Transverse colon (tissue), 4 donors: ENCODE measurements around the gene LAMA3. TPM values are rescaled to one million over a fixed set of nuclear protein-coding genes. Genes with fewer than 3 reads are reported as not detected.

ENCODE experiments used
- DNase-seq: peaks from one replicate; pipeline ENCODE4 v3.0.0-alpha.2; 2019
- H3K27ac ChIP-seq, 4 donors: fragments of 200-600 bp; sonication (generic); 2 replicates each; pipeline ENCODE4 v1.5.1; 2016 to 2018; ENCODE audit warnings: inconsistent platforms in 4 of 4
- H3K27me3 ChIP-seq: fragments of 200-600 bp; sonication (generic); 2 replicates; pipeline ENCODE4 v1.5.1; 2017; ENCODE audit warnings: inconsistent platforms
- H3K36me3 ChIP-seq, 4 donors: fragments of 200-600 bp; sonication (generic); 2 replicates each; pipeline ENCODE4 v1.5.1; 2017 to 2019; ENCODE audit warnings: inconsistent platforms in 4 of 4
- H3K4me1 ChIP-seq, 4 donors: fragments of 200-600 bp; sonication (generic); 2 replicates each; pipeline ENCODE4 v1.5.1; 2017 to 2020; ENCODE audit warnings: inconsistent platforms in 4 of 4
- H3K4me3 ChIP-seq, 4 donors: fragments of 200-600 bp; sonication (generic); 1 replicate in 1 of 4; 2 replicates in 3 of 4; pipeline versions ENCODE4 v1.5.1 to v1.6.1; 2017 to 2019; ENCODE audit warnings: inconsistent platforms in 4 of 4
- H3K9me3 ChIP-seq, 2 donors: fragments of 200-600 bp; sonication (generic); 2 replicates each; pipeline ENCODE4 v1.5.1; 2017 to 2019; ENCODE audit warnings: inconsistent platforms in 2 of 2
- EP300 ChIP-seq: sonication (generic); formaldehyde crosslinking; IDR thresholded peaks from one replicate; pipeline ENCODE4 v1.6.1; 2017; ENCODE audit warnings: antibody characterized with exemption, low read depth
- POLR2A ChIP-seq: fragments of 450-650 bp; IDR thresholded peaks from one replicate; pipeline ENCODE4 v1.6.1; 2016; ENCODE audit warnings: antibody characterized with exemption, mild to moderate bottlenecking, moderate library complexity
- POLR2AphosphoS5 ChIP-seq, 3 donors: sonication (generic); formaldehyde crosslinking; IDR thresholded peaks; one replicate each; pipeline ENCODE4 v1.6.1; 2016; ENCODE audit warnings: antibody characterized with exemption in 3 of 3
- WGBS, 2 donors: methylation state at CpG; one replicate each; pipeline ENCODE4 v1.1.5; 2018; ENCODE audit warnings: low coverage in 1 of 2; 5-methylcytosine and 5-hydroxymethylcytosine counted together
- in situ Hi-C, 4 donors: fragments of 200-750 bp; cut with MboI; loops; one replicate each; pipeline versions ENCODE4 v1.15.0 to v1.15.1; 2017; ENCODE audit warnings: low sequenced_read_pairs in 3 of 4, low pct_ligation_motif_present in 1 of 4, low pct_unique_long_range_greater_than_20kb in 1 of 4
- intact Hi-C: fragments of 100-400 bp; cut with DNase I; formaldehyde crosslinking; loops from one replicate; pipeline ENCODE4 v1.15.1; 2023; ENCODE audit warnings: low total_unique reads
- total RNA-seq, 4 donors: library from RNA; depleted of rRNA; stranded (reverse); fragments of >200 nt; gene quantifications; one replicate each; pipeline ENCODE4 v1.1.0, GENCODE V29; 2016
- TF ChIP-seq, protein P1 (sequence below), 5 experiments: fragments of 200-600 bp in 3 of 5; fragments of 450-650 bp in 2 of 5; sonication (generic) in 3 of 5; IDR thresholded peaks; 1 replicate in 2 of 5; 2 replicates in 3 of 5; pipeline ENCODE4 v1.5.1; 2016 to 2017; ENCODE audit warnings: antibody characterized with exemption in 5 of 5, inconsistent platforms in 3 of 5, mild to moderate bottlenecking in 2 of 5, moderate library complexity in 1 of 5

The LAMA3 gene
- total RNA-seq, 4 donors from 2014 or later, result 17.5 to 71.8 (median 47.4) TPM

GRCh38 chr18:23872701-23873550 lies 183.7 kb downstream of the LAMA3 start:
- Histone ChIP-seq H3K27ac (peak overlapping the region; percentile 78 to 81 (median 78)), H3K36me3 (no peaks in the 10 kb centered on the region), H3K4me1 (peaks cover 5 to 28% (median 24%) of the 10 kb centered on the region in 4 donors), H3K27me3 (no peaks in the 10 kb centered on the region), H3K4me3 (peak overlapping the region in 3 of 4 donors; percentile 23 to 47 (median 35)), H3K9me3 (no peaks in the 10 kb centered on the region)
- WGBS, 2 donors, result 42% methylated on average over 25 of the region's 25 CpGs; no CpG with 5 or more reads in 1 of the 2 donors
- intact Hi-C loops, result no loop called here
- TF ChIP-seq POLR2A, result peak; percentile 95
- peak; percentile 34 for TF ChIP-seq EP300
- peak; percentile 73 to 96 (median 90) for TF ChIP-seq POLR2AphosphoS5 (IDR thresholded peaks at IDR 0.05)
- TF ChIP-seq, protein P1, sequence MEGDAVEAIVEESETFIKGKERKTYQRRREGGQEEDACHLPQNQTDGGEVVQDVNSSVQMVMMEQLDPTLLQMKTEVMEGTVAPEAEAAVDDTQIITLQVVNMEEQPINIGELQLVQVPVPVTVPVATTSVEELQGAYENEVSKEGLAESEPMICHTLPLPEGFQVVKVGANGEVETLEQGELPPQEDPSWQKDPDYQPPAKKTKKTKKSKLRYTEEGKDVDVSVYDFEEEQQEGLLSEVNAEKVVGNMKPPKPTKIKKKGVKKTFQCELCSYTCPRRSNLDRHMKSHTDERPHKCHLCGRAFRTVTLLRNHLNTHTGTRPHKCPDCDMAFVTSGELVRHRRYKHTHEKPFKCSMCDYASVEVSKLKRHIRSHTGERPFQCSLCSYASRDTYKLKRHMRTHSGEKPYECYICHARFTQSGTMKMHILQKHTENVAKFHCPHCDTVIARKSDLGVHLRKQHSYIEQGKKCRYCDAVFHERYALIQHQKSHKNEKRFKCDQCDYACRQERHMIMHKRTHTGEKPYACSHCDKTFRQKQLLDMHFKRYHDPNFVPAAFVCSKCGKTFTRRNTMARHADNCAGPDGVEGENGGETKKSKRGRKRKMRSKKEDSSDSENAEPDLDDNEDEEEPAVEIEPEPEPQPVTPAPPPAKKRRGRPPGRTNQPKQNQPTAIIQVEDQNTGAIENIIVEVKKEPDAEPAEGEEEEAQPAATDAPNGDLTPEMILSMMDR (IDR thresholded peaks at IDR 0.05), result no peak
- peak; percentile 89 for DNase-seq
- in situ Hi-C loops, result no loop called here

DNA sequence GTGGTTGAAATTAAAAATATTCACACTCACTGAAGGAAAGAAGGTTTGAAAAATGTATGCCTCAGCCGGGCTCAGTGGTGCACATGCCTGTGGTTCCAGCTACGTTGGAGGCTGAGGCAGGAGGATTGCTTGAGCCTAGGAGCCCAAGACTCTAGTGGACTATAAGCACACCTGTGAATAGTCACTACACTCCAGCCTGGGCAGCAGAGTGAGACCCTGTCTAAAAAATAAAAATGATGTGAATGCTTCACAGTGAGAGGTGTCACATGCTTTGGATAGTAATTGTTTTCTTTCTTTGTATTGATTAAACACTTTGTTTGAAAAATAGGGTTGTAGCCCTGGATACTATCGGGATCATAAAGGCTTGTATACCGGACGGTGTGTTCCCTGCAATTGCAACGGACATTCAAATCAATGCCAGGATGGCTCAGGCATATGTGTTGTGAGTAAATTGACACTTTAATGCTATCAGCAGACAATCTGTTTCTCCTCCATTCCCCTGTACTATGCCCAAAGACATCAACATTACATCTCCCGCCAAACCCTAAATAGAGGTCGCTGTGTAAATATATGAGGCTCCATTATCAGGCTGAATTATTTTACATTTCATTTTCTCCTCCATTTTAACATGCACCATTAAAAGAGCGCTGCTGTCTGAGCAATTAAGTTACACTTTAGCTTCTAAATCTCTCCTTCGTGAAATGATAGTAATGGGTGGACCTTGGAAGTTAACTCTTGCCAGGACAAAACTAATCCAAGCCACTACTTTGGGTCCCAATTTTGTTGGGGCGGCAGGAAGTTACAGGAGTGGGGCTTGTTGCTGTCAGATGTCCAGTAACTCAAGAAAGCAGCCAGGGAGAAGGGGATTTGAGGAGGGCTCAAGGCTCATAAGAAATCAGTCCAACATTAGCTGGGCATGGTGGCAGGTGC lies 187.0 kb downstream of the LAMA3 start:
- Histone ChIP-seq H3K9me3 (no peaks in the 10 kb centered on the region), H3K4me3 (no peak overlapping the region), H3K4me1 (peaks cover 0 to 20% (median 16%) of the 10 kb centered on the region in 4 donors), H3K27ac (no peak overlapping the region), H3K36me3 (no peaks in the 10 kb centered on the region), H3K27me3 (no peaks in the 10 kb centered on the region)
- DNase-seq, result no peak
- WGBS, 2 donors, result 82 to 94% methylated on average over 8 to 11 of the region's 11 CpGs
- in situ Hi-C loops, result no loop called here
- no peak for TF ChIP-seq EP300
- no peak for TF ChIP-seq POLR2A
- TF ChIP-seq, protein P1 (IDR thresholded peaks at IDR 0.05), result no peak
- no peak for TF ChIP-seq POLR2AphosphoS5 (IDR thresholded peaks at IDR 0.05)
- intact Hi-C loops, result no loop called here

- no peaks in the 10 kb centered on the region for H3K27me3 ChIP-seq
- WGBS, 2 donors, result 90 to 100% methylated on average over 2 to 7 of the region's 7 CpGs
These were observed 187.7 kb downstream of the LAMA3 start for GRCh38 chr18:23876921-23877320.

More at GRCh38 chr18:23876921-23877320, 187.7 kb downstream of the LAMA3 start:
- Histone ChIP-seq H3K36me3 (no peaks in the 10 kb centered on the region), H3K4me1 (peaks cover 0 to 13% (median 9%) of the 10 kb centered on the region in 4 donors), H3K27ac (no peak overlapping the region), H3K4me3 (no peak overlapping the region), H3K9me3 (no peaks in the 10 kb centered on the region)
- intact Hi-C loops, result no loop called here
- TF ChIP-seq POLR2AphosphoS5 (IDR thresholded peaks at IDR 0.05), result no peak
- no peak for TF ChIP-seq EP300
- TF ChIP-seq, protein P1 (IDR thresholded peaks at IDR 0.05), result no peak
- TF ChIP-seq POLR2A, result no peak
- in situ Hi-C loops, result no loop called here
- no peak for DNase-seq
